HUES48 (cell line): ENCODE results near the gene CPT1B.

Experiments used
- H3K27ac ChIP-seq: one replicate; pipeline ENCODE4 v1.7.0; 2013; ENCODE audit warnings: low read depth, low read length, inconsistent platforms
- H3K27me3 ChIP-seq: 2 replicates; pipeline ENCODE4 v1.6.1; 2013; ENCODE audit warnings: mild to moderate bottlenecking, low read length; ENCODE audit not compliant: control insufficient read depth, insufficient read depth
- H3K36me3 ChIP-seq: 2 replicates; pipeline ENCODE4 v1.6.1; 2013; ENCODE audit warnings: low read length; ENCODE audit not compliant: control insufficient read depth, insufficient read depth
- H3K4me1 ChIP-seq: 2 replicates; pipeline ENCODE4 v1.6.1; 2013; ENCODE audit warnings: mild to moderate bottlenecking, low read length; ENCODE audit not compliant: control insufficient read depth, insufficient read depth
- H3K4me3 ChIP-seq: 2 replicates; pipeline ENCODE4 v1.5.1; 2013; ENCODE audit warnings: mild to moderate bottlenecking, low read depth, low read length
- H3K9ac ChIP-seq: 2 replicates; pipeline ENCODE4 v1.6.1; 2013; ENCODE audit warnings: mild to moderate bottlenecking, low read depth, low read length, moderate library complexity
- H3K9me3 ChIP-seq: 2 replicates; pipeline ENCODE4 v1.6.1; 2013; ENCODE audit warnings: low read length; ENCODE audit not compliant: control insufficient read depth, insufficient read depth

Gene CPT1B

DNA sequence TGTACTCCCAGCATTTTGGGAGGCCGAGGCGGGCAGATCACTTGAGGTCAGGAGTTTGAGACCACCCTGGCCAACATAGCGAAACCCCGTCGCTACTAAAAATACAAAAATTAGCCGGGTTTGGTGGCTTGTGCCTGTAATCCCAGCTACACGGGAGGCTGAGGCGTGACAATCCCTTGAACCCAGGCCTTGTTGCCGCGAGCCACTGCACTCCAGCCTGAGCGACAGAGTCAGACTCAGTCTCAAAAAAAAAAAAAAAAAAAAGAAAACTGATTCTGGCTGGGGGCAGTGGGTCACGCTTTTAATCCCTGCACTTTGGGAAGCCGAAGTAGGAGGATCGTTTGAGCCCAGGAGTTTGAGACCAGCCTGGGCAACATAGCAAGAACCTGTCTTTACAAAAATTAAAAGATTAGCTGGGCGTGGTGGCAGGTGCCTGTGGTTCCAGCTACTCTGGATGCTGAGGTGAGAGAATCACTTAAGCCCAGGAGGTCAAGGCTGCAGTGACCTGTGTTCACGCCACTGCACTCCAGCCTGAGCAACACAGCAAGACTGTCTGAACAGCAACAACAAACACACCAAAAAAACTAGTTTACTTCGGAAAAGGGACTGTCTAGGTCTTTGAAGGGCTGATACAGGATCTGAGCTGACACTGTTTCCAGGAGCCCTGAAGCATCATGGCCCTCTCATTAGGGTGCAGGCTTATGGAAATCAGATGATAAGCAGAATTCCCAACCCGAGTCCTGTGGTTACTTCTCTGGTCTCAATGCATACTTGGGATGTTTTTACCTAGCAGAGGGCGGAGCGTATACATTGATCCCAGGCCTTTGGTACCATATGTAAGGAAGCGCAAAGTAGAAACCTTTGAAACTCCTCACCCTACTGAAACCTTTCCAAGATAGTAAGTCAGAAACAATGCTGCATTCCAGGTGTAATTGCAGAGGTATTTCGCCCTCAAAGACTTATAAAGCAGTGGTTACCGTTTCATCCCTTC, 6.2 kb upstream of the CPT1B start:
- Histone ChIP-seq H3K9ac (no peak overlapping the region), H3K36me3 (peaks cover 17% of the 10 kb centered on the region), H3K4me3 (no peak overlapping the region), H3K27me3 (no peaks in the 10 kb centered on the region), H3K4me1 (0 out of 2 replicates have a peak, but pooled peaks cover 5% of the 10 kb centered on the region), H3K9me3 (no peaks in the 10 kb centered on the region), H3K27ac (no peak overlapping the region)

DNA sequence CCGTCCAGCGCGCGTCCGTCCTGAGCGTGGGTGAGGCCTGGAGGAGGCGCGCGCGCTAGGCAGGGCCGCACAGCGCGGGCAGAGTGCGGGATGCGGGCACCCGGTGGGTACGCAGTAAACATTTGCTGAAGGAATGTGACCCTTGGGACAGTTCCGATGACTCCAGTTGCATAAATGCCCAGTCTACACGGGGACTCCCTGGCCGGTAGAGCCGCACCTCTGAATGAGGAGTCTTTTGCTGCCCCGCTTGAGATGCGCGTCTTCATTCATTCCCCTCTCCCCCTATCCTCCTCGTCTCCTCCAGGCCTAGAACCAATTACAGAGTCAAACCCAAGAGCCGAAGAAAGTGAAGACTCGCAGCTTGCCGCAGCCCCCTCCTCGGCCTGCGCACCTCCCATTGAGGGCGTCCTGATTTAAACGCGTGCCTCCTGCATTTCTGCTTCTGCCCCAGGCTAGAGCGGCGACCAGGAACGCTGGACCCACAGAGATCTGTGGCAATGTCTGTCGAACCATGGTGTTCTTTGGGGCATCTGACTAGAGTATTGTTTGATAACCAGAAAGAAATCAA, 5.2 kb upstream of the CPT1B start:
- H3K9me3 ChIP-seq: no peaks in the 10 kb centered on the region
- H3K27ac ChIP-seq: peak overlapping the region; percentile 44
- H3K36me3 ChIP-seq: peaks cover 27% of the 10 kb centered on the region
- H3K4me1 ChIP-seq: 0 out of 2 replicates have a peak, but pooled peaks cover 5% of the 10 kb centered on the region
- peak overlapping the region; percentile 7; the same call in 1 of the 2 replicates for H3K9ac ChIP-seq
- H3K27me3 ChIP-seq: no peaks in the 10 kb centered on the region
- peak overlapping the region; percentile 94 for H3K4me3 ChIP-seq

DNA sequence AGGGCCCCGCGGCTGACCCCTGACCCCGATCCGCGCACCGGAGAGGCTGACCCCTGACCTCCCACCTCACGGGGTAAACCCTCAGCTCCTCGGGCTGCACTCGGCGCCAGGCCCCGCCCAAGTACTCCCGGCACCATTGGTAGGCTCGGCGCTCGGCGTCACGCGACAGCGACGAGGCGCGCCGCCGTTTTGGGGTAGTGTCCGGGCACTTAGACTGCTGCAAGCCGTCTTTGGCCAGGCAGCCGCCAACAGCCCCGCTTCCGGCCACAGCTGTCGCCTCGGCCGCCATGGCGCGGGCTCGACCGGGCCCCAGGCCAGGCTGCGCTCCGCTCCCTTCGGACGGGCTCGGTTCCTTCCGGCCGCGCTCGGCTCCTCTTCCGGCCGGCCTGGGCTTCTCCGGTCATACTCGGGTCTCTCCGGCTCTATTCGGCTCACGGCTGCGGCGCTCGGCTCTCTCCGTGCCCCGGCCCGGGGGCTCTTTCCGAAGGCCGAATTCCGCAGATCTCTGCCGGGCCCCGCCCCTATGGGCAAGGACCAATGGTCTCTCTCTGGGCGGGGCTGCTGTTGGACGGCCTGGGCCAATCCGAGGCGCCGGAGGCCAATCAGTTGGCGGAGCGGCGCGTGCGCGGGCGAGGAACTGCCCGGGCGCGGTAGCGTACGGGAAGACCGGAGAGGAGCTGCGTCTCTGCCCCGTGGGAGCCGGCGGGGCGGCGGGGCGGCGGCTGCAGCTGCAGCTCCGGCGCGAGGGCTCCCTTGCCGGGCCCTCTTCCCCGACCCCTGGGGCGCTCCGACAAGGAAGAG, 4.5 kb upstream of the CPT1B start, which contains the start of gene CHKB:
CHKB (minus strand) TSS at position 357 of the 801 bp plus-strand sequence; CDS start at position 289, 68 bp downstream.
- H3K27me3 ChIP-seq: no peaks in the 10 kb centered on the region
- H3K9me3 ChIP-seq: no peaks in the 10 kb centered on the region
- H3K4me3 ChIP-seq: peak within 1 kb of the TSS; percentile 94
- 0 out of 2 replicates have a peak, but pooled peaks cover 5% of the 10 kb centered on the region for H3K4me1 ChIP-seq
- H3K9ac ChIP-seq: peak within 1 kb of the TSS; percentile 96
- peaks cover 27% of the 10 kb centered on the region for H3K36me3 ChIP-seq
- H3K27ac ChIP-seq: peak within 1 kb of the TSS; percentile 99

DNA sequence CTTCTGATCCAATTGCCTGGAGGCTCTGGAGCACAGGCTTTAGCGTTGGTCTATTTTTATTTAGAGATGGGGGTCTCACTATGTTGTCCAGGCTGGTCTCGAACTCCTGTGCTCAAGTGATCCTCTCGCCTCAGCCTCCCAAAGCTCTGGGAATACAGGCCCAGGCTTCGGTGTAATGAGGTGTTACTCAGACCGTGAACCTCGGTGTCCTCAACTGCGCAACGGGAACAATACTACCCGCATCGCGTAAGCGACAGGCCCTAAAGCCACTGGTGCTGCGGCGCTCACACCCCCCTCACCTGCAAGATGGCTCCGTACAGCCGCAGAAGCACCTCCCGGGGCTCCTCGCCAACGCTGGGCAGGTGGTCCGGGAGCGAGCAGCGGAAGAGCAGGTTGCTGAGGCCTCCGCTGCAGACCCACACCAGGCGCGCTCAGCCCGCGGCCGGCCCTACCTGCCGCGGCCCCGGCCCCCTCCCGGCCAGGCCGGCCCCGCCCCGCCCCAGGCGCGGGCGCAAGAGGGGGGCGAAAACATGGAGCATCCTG, 3.8 kb upstream of the CPT1B start:
- Histone ChIP-seq H3K4me3 (peak overlapping the region; percentile 94), H3K36me3 (peaks cover 33% of the 10 kb centered on the region), H3K27me3 (no peaks in the 10 kb centered on the region), H3K9me3 (no peaks in the 10 kb centered on the region), H3K27ac (peak overlapping the region; percentile 99), H3K9ac (peak overlapping the region; percentile 96), H3K4me1 (0 out of 2 replicates have a peak, but pooled peaks cover 5% of the 10 kb centered on the region)

DNA sequence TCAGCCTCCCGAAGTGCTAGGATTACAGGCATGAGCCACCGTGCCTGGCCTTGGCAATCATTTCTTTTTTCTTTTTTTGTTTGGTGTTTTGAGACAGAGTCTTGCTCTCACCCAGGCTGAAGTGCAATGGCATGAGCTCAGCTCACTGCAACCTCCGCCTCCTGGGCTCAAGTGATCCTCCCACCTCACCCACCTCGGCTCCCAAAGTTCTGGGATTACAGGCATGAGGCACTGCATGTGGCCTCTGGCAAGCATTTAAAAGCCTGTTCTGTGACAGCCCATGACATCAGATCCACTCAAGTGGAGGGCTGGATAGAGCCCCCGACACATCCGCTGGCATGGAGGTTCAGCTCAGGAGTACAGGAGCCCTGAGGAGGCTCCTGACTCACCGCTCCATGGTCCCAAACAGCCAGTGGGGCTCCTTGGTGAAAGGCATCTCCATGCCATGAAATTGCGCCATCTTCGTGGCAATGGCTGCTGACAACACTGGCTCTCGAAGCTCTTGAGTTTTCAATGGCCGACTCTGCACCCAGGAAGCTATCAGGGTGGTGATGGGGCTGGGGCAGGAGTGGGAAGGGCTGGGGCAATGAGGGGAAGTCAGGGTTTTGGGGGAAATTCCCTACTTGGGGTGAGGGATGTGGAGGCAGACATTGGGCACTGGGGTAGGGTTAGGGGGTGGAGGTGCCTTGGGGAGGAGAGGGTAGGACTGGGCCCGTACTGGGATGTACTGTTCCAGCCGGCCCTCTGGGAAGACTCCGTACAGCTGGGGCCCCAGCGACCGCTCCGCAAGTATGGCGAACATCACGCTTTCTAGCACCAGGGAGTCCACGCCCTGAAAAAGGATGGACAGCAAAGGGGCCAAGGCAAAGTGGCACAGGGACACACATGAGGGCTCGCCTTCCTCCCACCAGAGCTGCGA, 3.1 kb upstream of the CPT1B start:
- peaks cover 40% of the 10 kb centered on the region for H3K36me3 ChIP-seq
- H3K4me1 ChIP-seq: 0 out of 2 replicates have a peak, but pooled peaks cover 5% of the 10 kb centered on the region
- no peaks in the 10 kb centered on the region for H3K27me3 ChIP-seq
- H3K27ac ChIP-seq: peak overlapping the region; percentile 99
- no peaks in the 10 kb centered on the region for H3K9me3 ChIP-seq
- peak overlapping the region; percentile 94 for H3K4me3 ChIP-seq
- H3K9ac ChIP-seq: 0 out of 2 replicates have a peak overlapping the region, but pooled peaks have one; percentile 96

DNA sequence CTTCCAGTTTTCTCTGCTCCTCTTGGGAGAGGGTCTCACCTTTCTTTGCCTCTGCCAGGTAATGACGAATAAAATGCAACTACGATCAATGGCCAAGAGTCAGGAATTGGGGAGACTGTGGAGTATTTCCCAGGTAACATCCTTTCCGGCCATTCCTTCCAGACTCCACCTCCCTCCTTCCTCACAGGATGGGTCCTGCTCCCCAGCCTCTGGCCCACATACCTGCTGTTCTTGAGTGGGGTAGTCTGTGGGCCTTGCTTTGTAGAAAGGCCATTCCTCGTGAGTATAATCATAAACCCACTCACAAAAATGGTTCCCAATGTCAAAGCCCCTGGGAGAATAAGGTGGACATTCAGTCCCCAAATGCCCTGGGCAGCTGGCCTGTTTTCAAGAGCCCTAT, 1.5 kb upstream of the CPT1B start:
- Histone ChIP-seq H3K9ac (no peak overlapping the region), H3K36me3 (peaks cover 52% of the 10 kb centered on the region), H3K27me3 (no peaks in the 10 kb centered on the region), H3K9me3 (no peaks in the 10 kb centered on the region), H3K4me1 (0 out of 2 replicates have a peak, but pooled peaks cover 3% of the 10 kb centered on the region), H3K4me3 (no peak overlapping the region), H3K27ac (no peak overlapping the region)

DNA sequence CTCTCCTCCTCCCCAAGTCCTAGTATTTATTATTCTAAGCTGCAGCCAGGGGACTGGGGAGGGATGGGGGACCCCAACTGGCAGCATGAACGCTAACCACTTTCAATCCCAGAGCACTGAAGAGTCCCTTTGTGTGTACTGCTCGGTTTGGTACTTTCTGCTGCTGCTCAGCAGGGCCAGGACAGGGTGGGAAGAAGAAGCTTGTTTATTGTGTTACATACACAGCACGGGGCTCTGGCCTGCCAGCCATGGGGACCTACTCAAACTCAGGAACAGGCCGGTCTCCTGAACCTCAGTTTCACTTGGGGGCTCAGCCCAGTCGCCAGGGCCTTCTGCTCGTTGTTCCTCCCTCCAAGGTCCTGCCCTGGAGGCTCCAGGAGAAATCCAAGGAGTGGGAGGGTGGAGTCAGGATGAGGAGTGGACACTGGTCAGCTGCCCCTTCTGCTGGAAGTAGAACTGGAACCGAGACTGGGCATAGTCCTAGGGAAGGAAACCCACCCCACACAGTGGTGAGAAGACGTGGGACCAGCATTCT, 616 bp upstream of the CPT1B start:
- Histone ChIP-seq H3K36me3 (peaks cover 61% of the 10 kb centered on the region), H3K9ac (no peak overlapping the region)

DNA sequence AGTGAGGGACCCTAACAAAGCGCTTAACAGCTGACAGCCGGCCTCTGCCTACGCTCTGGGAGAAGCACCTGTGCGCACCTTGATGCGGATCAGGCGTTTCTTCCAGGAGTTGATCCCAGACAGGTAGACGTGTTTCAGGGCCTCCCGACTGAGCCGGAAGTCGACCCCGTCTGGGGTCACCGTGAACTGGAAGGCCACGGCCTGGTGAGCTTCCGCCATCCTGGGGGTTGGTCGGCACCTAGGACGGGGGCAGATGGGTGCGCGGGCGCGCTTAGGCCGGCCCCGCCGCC, 585 bp downstream of the CPT1B start:
- Histone ChIP-seq H3K36me3 (peaks cover 73% of the 10 kb centered on the region), H3K9me3 (no peaks in the 10 kb centered on the region)

More for the DNA sequence above, 616 bp upstream of the CPT1B start:
- Histone ChIP-seq H3K4me1 (no peaks in the 10 kb centered on the region), H3K27ac (no peak overlapping the region), H3K4me3 (no peak overlapping the region), H3K27me3 (no peaks in the 10 kb centered on the region), H3K9me3 (no peaks in the 10 kb centered on the region)

DNA sequence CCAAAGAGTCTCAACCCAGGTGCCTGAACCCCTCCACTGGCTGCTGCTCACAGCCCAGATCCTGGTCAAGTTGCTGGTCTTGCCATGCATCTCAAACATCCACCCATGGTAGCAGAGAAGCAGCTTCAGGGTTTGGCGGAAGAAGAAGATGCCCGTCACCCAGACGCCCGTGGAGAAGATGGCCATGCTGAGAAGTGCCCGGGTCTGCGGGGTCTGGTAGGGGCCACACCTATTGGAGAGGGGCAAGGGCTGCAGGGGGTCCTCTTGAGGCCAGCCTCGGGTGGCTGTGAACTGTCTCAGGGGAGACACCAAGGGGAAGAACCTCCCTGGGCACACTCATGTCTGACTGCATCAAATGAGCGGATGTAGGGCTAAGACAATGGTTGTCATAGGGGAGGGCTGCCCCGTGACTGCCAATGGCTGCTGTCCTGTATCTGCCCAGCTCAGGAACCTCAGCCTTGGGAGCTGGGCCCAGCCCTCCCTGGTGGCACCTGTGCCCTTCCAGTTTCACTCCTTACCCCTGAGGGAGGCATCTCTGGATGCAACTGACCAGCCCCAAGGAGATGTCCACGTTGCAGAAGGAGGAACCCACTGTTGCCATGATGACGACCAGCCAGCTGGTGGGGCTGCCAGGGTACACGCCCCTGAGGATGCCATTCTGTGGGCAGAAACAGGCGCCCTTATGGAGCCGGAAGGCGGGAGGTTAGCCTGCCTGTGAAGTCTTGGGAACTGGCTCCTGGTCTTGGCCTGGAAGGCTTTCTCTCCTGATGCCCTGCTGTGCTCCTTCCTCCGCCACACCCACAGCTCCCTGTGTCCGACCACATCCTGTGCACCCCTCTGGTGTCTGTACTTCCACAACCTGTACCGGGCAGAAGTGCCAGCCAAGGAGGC, 1.2 kb downstream of the CPT1B start:
- peaks cover 79% of the 10 kb centered on the region for H3K36me3 ChIP-seq
- H3K4me3 ChIP-seq: no peak overlapping the region
- no peaks in the 10 kb centered on the region for H3K9me3 ChIP-seq
- H3K27me3 ChIP-seq: no peaks in the 10 kb centered on the region
- H3K9ac ChIP-seq: no peak overlapping the region
- H3K4me1 ChIP-seq: no peaks in the 10 kb centered on the region
- H3K27ac ChIP-seq: no peak overlapping the region

More for the DNA sequence above, 585 bp downstream of the CPT1B start:
- H3K9ac ChIP-seq: no peak overlapping the region
- no peak overlapping the region for H3K4me3 ChIP-seq
- H3K4me1 ChIP-seq: no peaks in the 10 kb centered on the region
- no peak overlapping the region for H3K27ac ChIP-seq
- no peaks in the 10 kb centered on the region for H3K27me3 ChIP-seq
